ENCODE data around the gene ATP8A2. TPM values are rescaled to one million over a fixed set of nuclear protein-coding genes. Genes with fewer than 3 reads are reported as not detected.

Gene ATP8A2
- total RNA-seq, 2 experiments from 2014 or later, result 0.10 to 0.15 TPM

GRCh38 chr13:26045142-26045541 is 673.4 kb downstream of the ATP8A2 start:
- no peak for DNase-seq
- ChIA-PET CTCF (no interaction called here), POLR2A (no interaction called here)
- Mint-ChIP-seq H3K9me3 (no peaks in the 10 kb centered on the region), H3K4me1 (peaks cover 11% of the 10 kb centered on the region), H3K27ac (no peak overlapping the region), H3K27me3 (peaks cover 35% of the 10 kb centered on the region), H3K36me3 (ENCODE audit: low read depth) (no peaks in the 10 kb centered on the region), H3K4me3 (no peak overlapping the region)

DNA sequence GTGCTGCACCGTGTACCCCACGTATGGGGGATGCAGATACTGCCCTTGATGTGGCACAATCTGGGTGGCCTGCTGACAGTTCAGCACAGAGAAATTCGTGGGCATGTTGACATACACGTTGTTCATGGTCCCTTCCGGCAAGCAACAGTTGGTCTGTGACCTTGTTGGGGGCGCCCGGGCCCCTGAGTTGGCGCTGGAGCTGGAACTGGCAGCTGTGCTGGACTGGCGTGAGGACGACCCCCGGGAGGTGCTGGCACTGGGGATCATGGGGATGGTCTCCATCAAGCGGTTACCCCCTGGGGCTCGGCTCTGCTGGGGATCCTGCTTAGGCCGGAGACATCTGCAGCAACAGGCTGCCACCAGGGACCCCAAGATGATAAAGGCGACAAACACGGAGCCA is 674.9 kb downstream of the ATP8A2 start:
- no peak overlapping the region for H3K27ac Mint-ChIP-seq
- CTCF ChIA-PET, result no interaction called here
- H3K4me1 Mint-ChIP-seq, result peaks cover 11% of the 10 kb centered on the region
- H3K36me3 Mint-ChIP-seq (ENCODE audit: low read depth), result no peaks in the 10 kb centered on the region
- H3K9me3 Mint-ChIP-seq, result no peaks in the 10 kb centered on the region
- no peak for DNase-seq
- peaks cover 38% of the 10 kb centered on the region for H3K27me3 Mint-ChIP-seq
- H3K4me3 Mint-ChIP-seq, result no peak overlapping the region
- POLR2A ChIA-PET, result no interaction called here

- POLR2A ChIA-PET, result no interaction called here
- H3K36me3 Mint-ChIP-seq (ENCODE audit: low read depth), result no peaks in the 10 kb centered on the region
- peaks cover 36% of the 10 kb centered on the region for H3K27me3 Mint-ChIP-seq
- H3K4me3 Mint-ChIP-seq, result no peak overlapping the region
- DNase-seq, result no peak
- CTCF ChIA-PET, result no interaction called here
- H3K9me3 Mint-ChIP-seq, result no peaks in the 10 kb centered on the region
- peaks cover 12% of the 10 kb centered on the region for H3K4me1 Mint-ChIP-seq
- no peak overlapping the region for H3K27ac Mint-ChIP-seq
Observed at GRCh38 chr13:26047040-26047439, 675.3 kb downstream of the ATP8A2 start.

DNA sequence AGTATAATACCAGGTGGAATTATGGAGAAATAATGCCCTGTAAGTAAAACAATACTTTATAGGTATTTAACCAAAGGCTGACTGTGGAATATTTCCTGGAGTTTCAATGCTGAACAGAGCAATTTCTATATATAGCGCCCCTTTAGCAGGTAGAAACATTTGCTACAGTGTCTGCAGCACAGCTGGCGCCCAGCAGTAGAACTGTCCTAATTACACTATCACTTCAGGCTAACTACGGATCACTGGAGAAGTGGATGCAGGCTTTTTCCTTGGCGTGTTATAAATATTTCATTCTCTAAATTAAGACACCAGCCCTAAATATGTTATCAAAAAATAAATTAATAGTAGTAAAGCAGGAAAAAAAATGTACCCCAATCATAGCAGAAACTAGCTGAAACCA is 677.0 kb downstream of the ATP8A2 start:
- H3K27me3 Mint-ChIP-seq, result peaks cover 50% of the 10 kb centered on the region
- peaks cover 29% of the 10 kb centered on the region for H3K4me1 Mint-ChIP-seq
- no peaks in the 10 kb centered on the region for H3K36me3 Mint-ChIP-seq (ENCODE audit: low read depth)
- DNase-seq, result no peak
- CTCF ChIA-PET, result no interaction called here
- POLR2A ChIA-PET, result no interaction called here
- no peak overlapping the region for H3K4me3 Mint-ChIP-seq
- H3K27ac Mint-ChIP-seq, result no peak overlapping the region
- H3K9me3 Mint-ChIP-seq, result no peaks in the 10 kb centered on the region

DNA sequence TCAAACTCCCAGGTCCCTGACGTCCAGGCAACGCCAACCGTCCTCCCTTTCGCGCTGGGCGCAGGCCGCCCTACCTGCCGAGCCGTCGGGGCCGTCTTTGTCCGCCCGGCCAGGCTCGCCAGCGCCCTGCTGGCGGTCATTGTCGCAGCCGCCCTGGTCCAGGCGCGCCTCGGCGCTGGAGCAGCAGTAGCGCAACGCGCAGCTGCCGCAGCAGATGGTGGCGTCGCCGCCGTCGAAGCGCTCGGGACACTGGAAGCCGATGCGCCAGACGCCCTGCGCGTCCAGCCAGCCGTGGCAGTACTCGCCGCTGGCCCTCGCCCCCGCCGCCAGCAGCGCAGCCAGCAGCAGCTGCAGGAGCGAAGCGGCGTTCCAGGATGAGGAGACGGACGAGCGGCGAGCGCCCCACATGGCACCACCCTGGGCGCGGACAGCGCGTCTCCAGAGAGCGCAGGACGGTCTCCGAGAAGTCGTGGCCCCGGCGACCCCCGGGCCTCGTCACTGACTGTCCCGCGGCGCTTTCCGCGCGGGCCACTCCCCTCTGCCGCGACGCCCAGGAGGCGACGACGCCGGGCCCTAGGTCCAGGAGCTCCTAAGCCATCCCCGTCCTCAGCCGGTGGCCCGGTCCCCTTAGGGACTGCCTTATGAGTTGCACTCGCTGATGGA is 678.9 kb downstream of the ATP8A2 start:
- peaks cover 24% of the 10 kb centered on the region for H3K4me1 Mint-ChIP-seq
- H3K9me3 Mint-ChIP-seq, result no peaks in the 10 kb centered on the region
- no peak overlapping the region for H3K27ac Mint-ChIP-seq
- no peaks in the 10 kb centered on the region for H3K36me3 Mint-ChIP-seq (ENCODE audit: low read depth)
- H3K4me3 Mint-ChIP-seq, result no peak overlapping the region
- ChIA-PET CTCF (no interaction called here), POLR2A (no interaction called here)
- H3K27me3 Mint-ChIP-seq, result peaks cover 52% of the 10 kb centered on the region
- no peak for DNase-seq

DNA sequence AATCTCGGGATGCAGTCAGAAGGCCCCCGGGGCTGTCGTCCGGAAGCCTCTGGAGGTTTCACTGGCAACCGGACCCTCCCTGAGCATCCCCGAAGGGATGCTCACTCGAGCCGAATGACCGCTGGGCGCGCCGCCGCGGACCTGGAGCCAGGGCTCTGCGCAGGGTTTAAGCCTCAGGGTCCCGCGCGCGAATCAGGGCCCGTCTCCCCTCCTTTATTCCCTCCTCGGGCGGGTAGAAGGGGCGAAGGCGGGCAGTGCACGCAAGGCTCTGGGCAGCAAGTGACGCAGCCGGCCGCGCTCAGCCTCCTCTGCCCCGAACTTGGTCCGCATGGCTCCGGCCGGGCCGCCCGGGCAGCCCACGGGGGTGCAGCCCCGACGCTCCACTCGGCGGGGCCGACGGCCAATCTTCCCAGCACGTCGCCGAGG is 679.5 kb downstream of the ATP8A2 start:
- Mint-ChIP-seq H3K9me3 (no peaks in the 10 kb centered on the region), H3K4me1 (peaks cover 24% of the 10 kb centered on the region), H3K27me3 (peaks cover 54% of the 10 kb centered on the region), H3K27ac (no peak overlapping the region), H3K4me3 (no peak overlapping the region), H3K36me3 (ENCODE audit: low read depth) (no peaks in the 10 kb centered on the region)
- ChIA-PET POLR2A (no interaction called here), CTCF (no interaction called here)
- DNase-seq, result no peak

GRCh38 chr13:26051657-26052311 is 680.0 kb downstream of the ATP8A2 start, which contains the start of gene SHISA2:
SHISA2 (minus strand) TSS chr13:26052016; CDS start chr13:26050975, 1,041 bp downstream.
- Mint-ChIP-seq H3K4me1 (peaks cover 24% of the 10 kb centered on the region), H3K27me3 (peaks cover 57% of the 10 kb centered on the region), H3K36me3 (ENCODE audit: low read depth) (no peaks in the 10 kb centered on the region), H3K4me3 (peak within 1 kb of the TSS; percentile 49), H3K9me3 (no peaks in the 10 kb centered on the region), H3K27ac (no peak within 1 kb of the TSS)
- CTCF ChIA-PET, result no interaction called here
- peak; percentile 27 for DNase-seq
- POLR2A ChIA-PET, result no interaction called here

DNA sequence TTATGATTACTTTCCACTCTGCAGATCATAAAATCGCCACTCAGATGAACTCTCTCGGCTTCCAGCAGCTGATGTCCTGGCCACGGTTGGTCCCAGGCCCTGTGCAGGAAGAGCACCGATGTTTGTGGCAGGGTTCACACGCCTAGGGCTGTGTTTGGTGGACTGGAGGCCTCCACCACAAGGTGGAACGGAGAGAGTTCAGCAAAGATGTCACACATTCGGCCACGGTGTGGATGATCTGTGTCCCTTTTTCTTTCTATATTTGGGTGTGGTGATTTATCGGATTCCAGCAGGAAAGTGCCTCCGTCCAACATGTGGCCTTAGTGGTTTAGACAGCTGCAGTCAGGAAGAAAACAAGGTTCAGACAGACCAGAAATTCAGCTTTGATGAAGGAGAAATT is 680.6 kb downstream of the ATP8A2 start:
- H3K27ac Mint-ChIP-seq, result no peak overlapping the region
- H3K27me3 Mint-ChIP-seq, result peaks cover 54% of the 10 kb centered on the region
- no peak for DNase-seq

DNA sequence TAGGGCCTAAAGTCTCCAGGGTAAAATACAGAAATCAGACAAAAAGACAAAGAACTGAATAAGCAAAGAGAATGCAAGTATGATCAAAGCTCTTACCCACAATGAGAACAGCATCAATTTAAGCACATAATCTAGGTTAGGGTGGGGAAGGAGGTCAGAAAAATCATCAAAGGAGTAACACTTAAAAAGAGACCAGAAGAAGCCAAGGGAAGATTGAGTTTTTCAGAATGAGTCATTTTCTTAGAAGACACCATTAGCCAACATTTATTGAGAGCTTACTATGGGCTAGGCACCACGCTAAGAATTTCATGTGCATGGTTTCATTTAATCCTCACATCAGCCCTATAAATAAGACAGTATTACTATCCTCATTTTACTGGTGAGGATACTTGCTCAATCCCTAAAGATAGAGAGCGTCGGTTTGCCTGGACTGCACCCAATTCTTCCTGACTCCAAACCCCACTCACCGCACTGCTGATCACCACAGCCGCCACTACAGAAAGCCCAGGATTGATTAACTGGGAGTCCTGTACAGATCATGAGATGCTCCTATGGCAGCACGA is 681.7 kb downstream of the ATP8A2 start:
- DNase-seq, result no peak
- POLR2A ChIA-PET, result interaction anchor here (0.7 kb wide), 1 partner anchor 8 kb away, joined by 3 read pairs; no protein-coding TSS in a partner anchor
- Mint-ChIP-seq H3K9me3 (no peaks in the 10 kb centered on the region), H3K36me3 (ENCODE audit: low read depth) (no peaks in the 10 kb centered on the region), H3K27ac (peak overlapping the region; percentile 8), H3K27me3 (peaks cover 53% of the 10 kb centered on the region), H3K4me3 (no peak overlapping the region), H3K4me1 (peaks cover 25% of the 10 kb centered on the region)
- CTCF ChIA-PET, result interaction anchor here (1.5 kb wide), 1 partner anchor 131 kb away, joined by 3 read pairs; no protein-coding TSS in a partner anchor

More for the DNA sequence above, 680.6 kb downstream of the ATP8A2 start:
- Mint-ChIP-seq H3K4me3 (peak overlapping the region; percentile 40), H3K36me3 (ENCODE audit: low read depth) (no peaks in the 10 kb centered on the region), H3K4me1 (peaks cover 24% of the 10 kb centered on the region), H3K9me3 (no peaks in the 10 kb centered on the region)
- POLR2A ChIA-PET, result interaction anchor here (0.7 kb wide), 1 partner anchor 765 kb away, joined by 3 read pairs; no protein-coding TSS in a partner anchor
- CTCF ChIA-PET, result interaction anchor here (1.5 kb wide), 1 partner anchor 133 kb away, joined by 3 read pairs; no protein-coding TSS in a partner anchor

DNA sequence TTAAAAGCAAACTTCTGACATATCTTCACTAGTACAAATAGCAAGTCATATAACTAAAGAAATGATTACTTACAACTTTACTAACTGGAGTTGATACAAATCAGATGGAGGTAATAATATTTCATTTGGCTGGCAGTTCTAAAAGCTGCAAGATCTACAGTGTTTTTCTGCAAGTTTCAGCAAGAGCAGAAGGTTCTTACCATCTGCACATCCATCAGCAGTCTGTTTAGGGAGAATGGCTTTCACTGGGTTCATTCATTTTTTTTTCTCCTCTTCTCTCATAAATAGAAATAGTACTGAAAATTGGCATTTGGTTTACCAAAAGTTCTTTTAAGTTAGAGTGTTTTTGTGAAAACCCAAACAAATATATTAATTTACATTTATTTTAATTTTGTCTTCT is 683.1 kb downstream of the ATP8A2 start:
- ChIA-PET CTCF (no interaction called here), POLR2A (no interaction called here)
- Mint-ChIP-seq H3K27ac (no peak overlapping the region), H3K27me3 (peaks cover 47% of the 10 kb centered on the region), H3K36me3 (ENCODE audit: low read depth) (no peaks in the 10 kb centered on the region), H3K4me1 (peaks cover 26% of the 10 kb centered on the region), H3K9me3 (no peaks in the 10 kb centered on the region), H3K4me3 (no peak overlapping the region)
- DNase-seq, result no peak

DNA sequence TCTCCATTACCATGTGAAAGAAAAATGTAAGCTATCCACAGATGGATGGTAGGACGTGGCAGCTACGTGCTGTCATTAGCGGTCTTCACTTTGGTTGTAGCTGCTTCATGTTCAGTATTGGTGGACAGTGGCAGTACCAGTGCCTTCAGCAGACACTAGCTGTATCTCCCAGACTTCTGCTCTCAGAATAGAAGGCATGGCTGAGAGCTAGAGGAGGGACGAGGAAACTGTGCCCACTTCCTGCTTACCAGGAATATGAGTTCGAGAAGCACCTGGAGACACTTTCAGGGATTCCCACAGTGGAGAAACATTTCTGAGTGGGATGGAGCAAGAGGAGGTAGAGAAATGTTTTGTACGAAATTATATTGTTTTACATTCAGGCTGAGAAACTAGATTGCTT is 686.9 kb downstream of the ATP8A2 start:
- Mint-ChIP-seq H3K9me3 (no peaks in the 10 kb centered on the region), H3K27me3 (peaks cover 35% of the 10 kb centered on the region), H3K27ac (no peak overlapping the region), H3K4me1 (peaks cover 14% of the 10 kb centered on the region), H3K36me3 (ENCODE audit: low read depth) (no peaks in the 10 kb centered on the region), H3K4me3 (no peak overlapping the region)
- DNase-seq, result no peak
- ChIA-PET POLR2A (no interaction called here), CTCF (interaction anchor here (0.9 kb wide), 1 partner anchor 229 kb away, joined by 3 read pairs; no protein-coding TSS in a partner anchor)

GRCh38 chr13:26060357-26060756 is 688.6 kb downstream of the ATP8A2 start:
- no peak for DNase-seq
- Mint-ChIP-seq H3K27ac (no peak overlapping the region), H3K27me3 (peaks cover 33% of the 10 kb centered on the region), H3K9me3 (no peaks in the 10 kb centered on the region), H3K4me3 (no peak overlapping the region), H3K4me1 (peaks cover 10% of the 10 kb centered on the region), H3K36me3 (ENCODE audit: low read depth) (no peaks in the 10 kb centered on the region)
- ChIA-PET POLR2A (interaction anchor here (0.6 kb wide), 1 partner anchor 19 kb away, joined by 3 read pairs; no protein-coding TSS in a partner anchor), CTCF (no interaction called here)

GRCh38 chr13:26061256-26061655 is 689.5 kb downstream of the ATP8A2 start:
- Mint-ChIP-seq H3K27me3 (peaks cover 30% of the 10 kb centered on the region), H3K27ac (no peak overlapping the region), H3K9me3 (no peaks in the 10 kb centered on the region), H3K36me3 (ENCODE audit: low read depth) (no peaks in the 10 kb centered on the region), H3K4me1 (peaks cover 10% of the 10 kb centered on the region), H3K4me3 (no peak overlapping the region)
- no peak for DNase-seq
- ChIA-PET CTCF (interaction anchor here (0.9 to 1.9 kb wide), 3 partner anchors 212 to 487 kb away, joined by 3 to 12 read pairs (median 6); no protein-coding TSS in a partner anchor), POLR2A (interaction anchor here (0.6 kb wide), 1 partner anchor 20 kb away, joined by 3 read pairs; no protein-coding TSS in a partner anchor)
